GM12892 (cell line): ENCODE results near the gene CATSPER1.

Experiments
- DNase-seq: peaks from one replicate; pipeline ENCODE4 v3.0.0; 2011; ENCODE audit not compliant: insufficient read length
- FAIRE-seq: peaks from 2 replicates; lab custom pipeline; 2011; peaks lifted over from hg19 to GRCh38; lab: Jason Lieb, UNC
- POLR2A ChIP-seq: IDR thresholded peaks from 2 replicates; pipeline ENCODE4 v1.6.1; 2011; ENCODE audit warnings: low read depth, low read length, control low read depth
- POLR2AphosphoS5 ChIP-seq: IDR thresholded peaks from 2 replicates; pipeline ENCODE4 v1.6.1; 2011; ENCODE audit warnings: low read depth, low read length, control low read depth
- TAF1 ChIP-seq: IDR thresholded peaks from 2 replicates; pipeline ENCODE4 v1.6.1; 2011; ENCODE audit warnings: low read depth, mild to moderate bottlenecking, control low read depth, low read length, borderline replicate concordance

The CATSPER1 gene

DNA sequence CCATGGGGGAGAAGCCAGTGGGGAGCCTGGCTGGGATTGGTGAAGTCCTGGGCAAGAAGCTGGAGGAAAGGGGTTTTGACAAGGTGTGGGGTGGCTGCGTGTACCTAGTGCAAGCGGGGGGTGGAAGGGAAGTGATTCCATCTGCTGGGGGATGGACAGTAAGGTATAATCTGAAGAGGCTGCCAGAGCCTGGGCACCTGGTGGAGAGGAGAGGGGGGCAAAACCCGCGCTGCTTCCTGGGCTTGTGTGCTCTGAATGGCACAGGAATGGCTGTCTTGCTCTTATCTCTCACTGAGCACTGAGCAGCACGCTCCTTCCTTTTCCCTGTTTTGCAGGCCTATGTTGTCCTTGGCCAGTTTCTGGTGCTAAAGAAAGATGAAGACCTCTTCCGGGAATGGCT lies 23.0 kb downstream of the CATSPER1 start:
- FAIRE-seq (no peak), DNase-seq (no peak)
- TF ChIP-seq POLR2AphosphoS5 (no peak), TAF1 (no peak)

DNA sequence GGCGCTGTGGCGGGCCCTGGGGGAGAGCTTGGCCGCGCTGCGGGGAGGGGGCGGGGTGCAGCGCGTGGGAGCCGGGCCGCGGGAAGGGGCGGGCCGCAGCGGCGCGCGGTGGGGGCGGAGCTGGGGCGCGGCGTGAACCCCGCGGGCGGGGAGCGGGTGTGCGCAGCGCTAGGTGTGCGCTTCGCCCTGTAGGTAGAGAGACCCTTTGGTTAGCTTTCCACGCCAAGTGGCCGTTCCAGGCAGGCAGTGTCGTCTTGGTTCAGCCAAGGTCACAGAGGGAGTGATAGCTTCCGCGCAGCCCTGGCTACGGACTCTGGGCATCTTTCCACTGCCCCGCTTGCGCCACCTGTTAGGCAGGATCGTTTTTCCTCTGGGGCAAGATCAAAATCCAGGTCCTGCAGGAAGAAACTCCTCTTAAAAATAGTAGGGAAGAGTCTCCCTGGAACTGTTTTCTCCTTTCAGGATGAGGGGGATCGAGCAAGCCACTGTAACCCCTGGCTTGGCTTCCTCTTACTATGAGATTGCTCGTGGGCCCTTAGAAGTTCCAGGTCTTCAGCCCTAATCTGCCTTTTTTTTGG lies 23.5 kb downstream of the CATSPER1 start:
- FAIRE-seq = no peak
- peak; percentile 74 for DNase-seq
- TF ChIP-seq POLR2AphosphoS5 (no peak), POLR2A (no peak), TAF1 (no peak)

DNA sequence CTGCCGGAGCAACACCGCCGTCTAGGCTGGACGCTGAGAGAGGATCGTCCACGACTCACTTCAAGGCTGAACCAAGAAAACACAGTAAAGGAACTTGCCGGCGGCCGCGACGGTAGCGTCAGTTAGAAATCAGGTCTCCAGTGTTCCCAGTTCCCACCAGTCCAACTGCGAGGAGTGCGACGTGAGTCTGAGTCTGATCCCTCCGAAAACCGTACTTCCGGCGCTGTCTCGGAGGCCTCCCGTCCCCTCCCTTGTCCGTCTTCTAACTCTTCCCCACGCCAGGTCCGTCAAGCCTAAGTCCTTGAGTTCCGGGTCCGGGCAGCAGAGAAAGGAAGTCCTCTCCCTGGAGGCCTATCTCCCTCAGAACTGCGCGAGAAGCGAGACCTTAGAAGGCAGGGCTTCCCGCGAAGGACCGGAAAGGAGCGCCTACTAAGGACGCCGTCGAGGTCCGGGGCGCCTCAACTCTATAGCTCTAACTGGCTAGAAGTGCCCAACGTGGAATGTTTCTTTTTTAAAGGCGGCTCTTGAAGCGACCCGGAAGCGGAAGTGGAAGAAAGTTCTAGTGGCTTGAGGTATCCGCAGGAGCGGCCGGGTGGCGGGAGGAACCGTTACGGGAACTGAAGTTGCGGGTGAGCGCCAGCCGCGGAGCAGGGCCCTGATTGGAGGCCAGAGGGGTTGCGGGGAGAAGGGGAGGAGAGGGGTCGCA lies 24.2 kb downstream of the CATSPER1 start, which contains the start of the genes BANF1 and EIF1AD:
Gene BANF1 (plus strand): TSS at position 562 of the 706 bp plus-strand sequence. CDS start 748 bp downstream, outside the sequence.
Gene EIF1AD (minus strand): TSS at position 216 of the 706 bp plus-strand sequence. CDS start 1,768 bp downstream, outside the sequence.
- DNase-seq (peak; percentile 87), FAIRE-seq (peak; percentile 99)
- peak; percentile 92 for TF ChIP-seq TAF1
- TF ChIP-seq POLR2A = peak; percentile 87
- peak; percentile 91 for TF ChIP-seq POLR2AphosphoS5

DNA sequence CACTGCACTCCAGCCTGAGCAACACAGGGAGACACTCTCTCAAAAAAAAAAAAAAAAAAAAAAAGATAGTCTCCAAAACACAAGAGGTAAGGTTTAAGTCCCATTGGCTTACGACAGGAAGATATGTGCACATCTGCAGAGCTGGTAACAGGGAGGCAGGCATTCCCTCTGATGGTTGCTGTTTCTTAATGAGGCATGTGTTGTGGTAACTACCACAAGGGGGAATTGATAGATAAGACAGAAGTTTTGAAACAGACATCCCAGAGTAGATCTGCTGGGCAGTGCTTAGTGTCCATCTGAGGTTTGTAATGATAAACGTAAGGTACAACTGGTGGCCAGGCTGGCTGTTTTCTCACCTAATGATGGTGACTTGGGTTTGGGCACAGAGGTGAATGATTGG lies 29.0 kb downstream of the CATSPER1 start:
- DNase-seq = no peak
- no peak for FAIRE-seq
- TF ChIP-seq POLR2AphosphoS5 = peak; percentile 39; the same call in 1 of the 2 replicates
- TF ChIP-seq POLR2A = 0 out of 2 replicates have a peak, but pooled peaks have one; percentile 24
- no peak for TF ChIP-seq TAF1

DNA sequence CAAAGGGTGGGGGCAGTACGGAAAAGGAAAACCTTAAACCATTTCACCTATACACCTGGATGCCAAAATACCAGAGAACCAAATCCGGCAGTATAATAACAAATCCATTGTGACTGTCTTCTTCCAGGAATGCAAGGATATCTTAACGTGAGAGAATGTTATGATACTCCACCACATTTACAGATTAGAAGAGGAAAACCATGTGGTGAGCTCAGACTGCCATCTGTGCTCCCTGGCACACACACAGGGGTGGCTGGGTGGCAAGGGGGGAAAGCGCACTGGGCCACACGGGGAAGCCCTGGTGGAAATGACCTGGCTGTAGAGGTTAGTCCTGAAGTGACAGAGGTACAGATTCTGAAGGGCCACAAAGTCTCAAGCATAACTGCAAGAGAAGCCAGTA lies 34.2 kb downstream of the CATSPER1 start:
- DNase-seq (no peak), FAIRE-seq (no peak)
- TF ChIP-seq TAF1 (no peak), POLR2A (no peak), POLR2AphosphoS5 (no peak)

DNA sequence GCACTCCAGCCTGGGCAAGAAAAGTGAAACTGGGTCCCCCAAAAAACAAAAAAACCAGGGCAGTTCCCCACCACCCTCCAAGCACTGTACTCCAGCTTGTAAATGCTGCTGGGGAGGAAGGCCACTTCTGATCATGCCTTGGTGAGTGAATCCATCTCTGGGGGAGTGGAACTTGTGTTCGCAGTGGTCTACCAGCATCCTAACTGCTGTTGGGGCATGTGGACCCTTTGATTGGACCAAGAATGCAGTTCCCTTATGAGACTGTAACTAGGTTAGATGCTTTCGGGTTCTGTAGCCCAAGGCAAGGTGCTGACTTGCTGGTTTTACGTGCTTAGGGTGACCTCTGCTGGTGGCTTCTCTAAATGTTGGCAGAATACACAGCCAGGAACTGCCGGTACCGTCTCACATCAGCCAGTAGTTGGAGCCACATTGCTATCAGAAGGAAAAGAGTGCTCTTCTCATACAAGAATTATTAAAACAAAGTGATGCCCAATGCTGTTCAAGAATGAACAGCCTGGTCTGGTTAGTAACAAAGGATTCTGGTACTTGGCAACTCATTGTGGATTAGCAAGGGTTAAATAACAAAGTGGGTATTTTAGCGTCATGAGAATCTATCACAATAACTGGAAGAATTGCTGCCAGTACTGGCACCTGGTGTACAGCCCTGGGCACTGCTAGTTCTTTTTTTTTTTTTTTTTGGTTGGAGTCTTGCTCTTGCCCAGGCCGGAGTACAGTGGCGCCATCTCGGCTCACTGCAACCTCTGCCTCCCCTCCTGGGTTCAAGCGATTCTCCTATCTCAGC lies 37.3 kb downstream of the CATSPER1 start:
- DNase-seq (peak; percentile 85), FAIRE-seq (peak; percentile 100)
- TF ChIP-seq POLR2A (no peak), TAF1 (no peak), POLR2AphosphoS5 (no peak)

DNA sequence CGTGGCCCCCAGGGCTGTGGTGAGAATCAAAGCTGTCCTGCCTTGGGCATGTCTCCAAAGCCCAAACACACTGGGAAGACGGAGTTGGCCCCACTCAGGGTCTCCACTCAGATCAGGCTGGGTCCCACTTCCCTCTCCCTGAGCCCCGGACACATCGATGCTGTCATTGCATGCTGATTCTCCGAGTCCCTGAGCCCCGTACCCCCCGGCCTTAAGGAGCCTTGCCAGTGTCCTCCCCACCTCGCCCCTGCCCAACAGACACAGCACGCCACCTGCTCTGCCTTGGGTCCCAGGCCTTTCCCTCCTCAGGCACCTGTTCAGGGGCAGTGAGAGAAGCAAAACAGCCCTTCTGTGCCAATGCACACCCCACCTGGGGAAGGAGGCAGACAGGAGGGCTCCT lies 38.9 kb downstream of the CATSPER1 start:
- FAIRE-seq = no peak
- TF ChIP-seq TAF1 = no peak
- TF ChIP-seq POLR2A = no peak
- no peak for TF ChIP-seq POLR2AphosphoS5

DNA sequence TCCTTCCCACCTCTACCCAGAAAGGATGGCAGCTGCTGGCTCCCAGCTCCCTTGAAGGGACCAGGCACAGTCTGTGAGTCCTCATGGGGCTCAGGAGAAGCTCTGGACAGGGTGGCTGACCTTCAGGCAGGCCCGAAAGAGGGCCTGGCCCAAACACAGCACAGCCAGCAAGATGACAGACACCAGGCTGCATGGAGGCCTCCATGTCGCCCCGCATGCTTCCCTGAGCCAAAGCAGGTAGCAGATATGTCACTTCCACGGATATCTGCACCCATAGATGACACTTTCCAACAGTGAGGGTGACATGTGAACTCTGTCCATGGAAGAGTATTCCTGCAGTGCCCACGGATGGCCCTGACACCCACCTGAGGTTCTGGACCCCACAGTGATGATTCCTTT lies 42.7 kb downstream of the CATSPER1 start:
- no peak for TF ChIP-seq POLR2A
- TF ChIP-seq TAF1 = no peak
- TF ChIP-seq POLR2AphosphoS5 = no peak
- FAIRE-seq (peak; percentile 38), DNase-seq (no peak)

More for the DNA sequence above, 38.9 kb downstream of the CATSPER1 start:
- no peak for DNase-seq

DNA sequence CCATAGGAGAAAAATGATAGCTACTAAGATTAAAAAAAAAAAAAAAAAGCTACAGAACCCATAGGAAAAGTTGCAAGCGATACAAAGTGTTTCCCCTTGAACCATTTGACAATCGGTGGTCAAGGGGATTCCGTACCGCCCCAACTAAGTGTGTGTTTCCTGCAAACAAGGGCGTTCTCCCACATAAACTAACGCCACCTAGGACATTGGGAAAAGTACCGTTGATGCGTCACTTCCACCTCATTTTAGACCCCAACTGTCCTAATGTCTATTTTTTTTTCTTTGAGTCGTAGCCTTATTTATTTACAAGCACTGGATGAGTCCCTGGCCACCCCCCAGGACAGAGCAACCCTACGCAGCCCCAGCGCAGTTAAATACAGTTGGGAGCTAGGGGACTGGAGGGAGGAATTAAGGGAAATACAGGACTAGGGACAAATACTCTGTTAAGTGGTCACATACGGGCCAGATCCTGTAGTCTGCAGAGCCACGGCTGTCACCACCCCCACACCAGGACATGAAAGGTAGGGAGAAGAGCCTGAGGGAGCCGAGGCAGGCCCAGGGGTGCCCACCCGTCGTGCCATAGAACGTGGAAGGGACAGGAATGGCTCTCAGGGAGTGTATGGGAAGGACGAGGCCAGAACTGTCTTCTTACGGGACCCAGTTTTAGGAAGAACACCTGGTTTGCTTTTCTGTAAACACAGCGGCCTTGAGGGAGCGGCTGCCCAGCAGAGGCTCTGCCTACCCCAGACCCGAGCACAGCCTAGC lies 43.3 kb downstream of the CATSPER1 start:
- FAIRE-seq = no peak
- no peak for DNase-seq
- TF ChIP-seq TAF1 (no peak), POLR2A (no peak), POLR2AphosphoS5 (no peak)

DNA sequence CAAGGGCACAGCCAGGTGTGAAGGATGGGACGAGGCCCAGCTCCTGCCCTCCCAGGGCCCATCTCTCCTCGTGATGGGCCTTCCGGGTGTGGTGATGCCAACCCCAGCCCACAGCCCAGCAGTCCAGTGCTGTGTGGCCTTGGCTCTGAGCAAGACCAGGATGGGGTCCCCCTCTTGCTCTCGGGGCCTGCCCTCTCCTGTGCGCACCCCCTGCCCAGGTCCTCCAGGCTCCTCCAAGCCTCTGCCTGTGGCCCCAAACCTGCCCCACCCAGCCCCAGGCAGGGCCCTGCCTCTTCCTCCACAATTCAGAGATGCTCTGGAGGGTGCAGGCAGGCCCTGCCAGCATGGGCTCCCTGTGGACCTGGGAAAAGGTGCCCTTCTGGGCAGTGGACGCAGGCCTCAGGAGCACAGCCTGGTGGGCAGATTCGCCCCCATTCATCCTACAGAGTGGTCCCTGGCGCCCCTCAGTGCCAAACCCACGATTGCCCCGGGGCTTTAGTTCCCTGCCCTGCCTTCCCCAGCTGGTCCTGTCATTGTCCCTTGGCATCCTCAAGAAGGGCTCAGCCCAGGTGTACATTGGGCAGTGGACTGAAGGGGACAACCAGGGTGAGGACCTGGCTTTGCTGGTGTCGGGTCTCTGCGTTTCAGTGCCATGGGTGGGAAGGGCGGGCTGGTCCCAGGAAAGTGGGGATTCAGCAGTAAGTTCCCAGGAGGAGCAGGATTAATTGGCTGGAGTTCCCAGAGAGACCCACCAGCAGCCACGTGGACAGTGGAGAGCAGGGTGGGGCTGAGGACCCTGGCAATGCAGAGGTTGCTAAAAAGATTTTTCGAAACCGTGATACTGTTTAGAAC lies 44.1 kb downstream of the CATSPER1 start:
- DNase-seq = no peak
- TF ChIP-seq POLR2AphosphoS5 (0 out of 2 replicates have a peak, but pooled peaks have one; percentile 12), TAF1 (no peak), POLR2A (no peak)
- no peak for FAIRE-seq
